Testis (tissue), 2 donors: ENCODE data around the gene CREG1.

Source experiments
- POLR2A ChIP-seq: fragments of 450-650 bp; IDR thresholded peaks from one replicate; pipeline ENCODE4 v1.6.1; 2017; ENCODE audit warnings: antibody characterized with exemption, mild to moderate bottlenecking, moderate library complexity
- TF ChIP-seq, protein P1 (sequence below), 3 experiments: fragments of 450-650 bp in 2 of 3; fragments of 200-600 bp in 1 of 3; sonication (generic) in 1 of 3; IDR thresholded peaks; one replicate each; pipeline ENCODE4 v1.5.1; 2016 to 2019; ENCODE audit warnings: antibody characterized with exemption in 3 of 3, mild to moderate bottlenecking in 2 of 3, moderate library complexity in 1 of 3

DNA sequence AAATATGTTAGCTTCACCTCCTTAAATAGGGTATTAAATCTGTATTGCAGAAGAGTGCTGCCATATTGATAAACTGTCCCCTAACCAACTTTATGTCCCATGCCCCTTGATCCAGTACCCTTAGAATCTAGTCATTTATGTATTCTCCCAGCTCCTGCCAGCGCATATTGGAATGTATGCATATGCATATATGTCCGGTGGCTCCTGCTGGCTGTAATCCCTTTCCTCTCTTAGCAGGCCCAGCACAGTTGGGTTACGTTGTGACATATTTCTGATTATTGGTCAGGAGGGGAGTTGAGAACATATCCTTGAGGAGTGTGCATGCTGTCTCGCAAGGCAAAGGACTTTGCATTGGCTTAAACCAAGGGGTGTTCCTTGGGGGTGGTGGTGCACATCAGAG lies 29.2 kb upstream of the CREG1 start:
- TF ChIP-seq, protein P1, sequence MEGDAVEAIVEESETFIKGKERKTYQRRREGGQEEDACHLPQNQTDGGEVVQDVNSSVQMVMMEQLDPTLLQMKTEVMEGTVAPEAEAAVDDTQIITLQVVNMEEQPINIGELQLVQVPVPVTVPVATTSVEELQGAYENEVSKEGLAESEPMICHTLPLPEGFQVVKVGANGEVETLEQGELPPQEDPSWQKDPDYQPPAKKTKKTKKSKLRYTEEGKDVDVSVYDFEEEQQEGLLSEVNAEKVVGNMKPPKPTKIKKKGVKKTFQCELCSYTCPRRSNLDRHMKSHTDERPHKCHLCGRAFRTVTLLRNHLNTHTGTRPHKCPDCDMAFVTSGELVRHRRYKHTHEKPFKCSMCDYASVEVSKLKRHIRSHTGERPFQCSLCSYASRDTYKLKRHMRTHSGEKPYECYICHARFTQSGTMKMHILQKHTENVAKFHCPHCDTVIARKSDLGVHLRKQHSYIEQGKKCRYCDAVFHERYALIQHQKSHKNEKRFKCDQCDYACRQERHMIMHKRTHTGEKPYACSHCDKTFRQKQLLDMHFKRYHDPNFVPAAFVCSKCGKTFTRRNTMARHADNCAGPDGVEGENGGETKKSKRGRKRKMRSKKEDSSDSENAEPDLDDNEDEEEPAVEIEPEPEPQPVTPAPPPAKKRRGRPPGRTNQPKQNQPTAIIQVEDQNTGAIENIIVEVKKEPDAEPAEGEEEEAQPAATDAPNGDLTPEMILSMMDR (IDR thresholded peaks at IDR 0.05): no peak
- TF ChIP-seq POLR2A: no peak
